SHP77 treated with DMSO at 0.1 percent for 48 hours (cell line): ENCODE measurements around the gene XNDC1N.
A peak's percentile ranks its signal among the peaks of the same experiment; 100 is the strongest.

Source experiments
- DNase-seq: peaks from one replicate; lab custom pipeline; 2025; lab: John Stamatoyannopoulos, UW

The XNDC1N gene, protein sequence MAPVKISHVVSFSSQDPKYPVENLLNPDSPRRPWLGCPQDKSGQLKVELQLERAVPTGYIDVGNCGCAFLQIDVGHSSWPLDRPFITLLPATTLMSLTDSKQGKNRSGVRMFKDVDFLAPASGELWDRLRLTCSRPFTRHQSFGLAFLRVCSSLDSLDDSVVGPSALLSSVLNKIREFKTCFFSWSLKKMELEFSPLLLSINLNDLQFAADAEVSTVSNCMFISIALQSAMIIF

DNA sequence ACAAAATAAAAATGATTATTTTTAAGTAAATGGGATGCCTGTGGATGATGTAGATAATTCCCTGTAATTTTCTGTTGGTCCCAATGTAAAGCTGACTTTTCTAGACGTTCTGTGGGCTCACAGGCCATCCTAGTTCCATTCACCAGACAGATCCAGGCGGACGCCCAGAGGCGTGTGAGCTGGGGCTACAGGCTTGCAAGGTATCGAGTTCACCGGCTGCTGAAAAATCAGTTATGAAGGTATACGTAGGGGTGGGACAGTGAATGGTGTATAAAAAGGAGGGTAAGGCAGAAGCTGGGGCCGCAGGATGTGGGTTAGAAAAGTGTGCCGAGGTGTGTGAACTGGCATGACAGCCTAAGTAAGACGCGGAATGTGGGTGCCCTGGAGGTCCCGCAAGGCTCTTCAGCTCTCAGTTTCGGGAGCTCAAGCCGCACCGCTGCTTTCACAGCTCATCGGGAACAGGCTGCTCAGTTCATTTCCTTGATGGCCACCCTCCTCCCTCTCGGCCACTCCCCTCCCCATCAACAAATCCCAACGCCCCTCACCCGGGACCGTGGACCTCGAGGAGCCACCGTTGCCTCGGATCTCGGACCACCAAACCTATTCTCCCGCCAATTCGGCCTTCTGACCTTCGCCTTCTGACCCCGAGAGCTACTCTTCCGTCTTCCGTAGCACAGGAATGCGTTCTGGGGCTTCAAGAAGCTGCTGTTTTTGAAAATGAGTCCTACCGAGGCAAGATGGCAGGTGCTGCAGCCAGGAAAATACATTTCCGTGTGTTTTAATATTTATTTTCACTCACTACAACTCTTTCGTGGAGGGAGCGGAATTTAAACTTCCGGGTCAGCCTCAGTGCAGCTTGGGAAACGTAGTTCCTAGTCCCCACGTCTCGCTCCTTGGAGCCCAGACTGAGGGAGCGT, at the start of gene XNDC1N:
TSS of gene XNDC1N (minus strand) at position 775 of the 917 bp plus-strand sequence. CDS start 5,241 bp downstream, outside the sequence.
- peak; percentile 98 for DNase-seq

DNA sequence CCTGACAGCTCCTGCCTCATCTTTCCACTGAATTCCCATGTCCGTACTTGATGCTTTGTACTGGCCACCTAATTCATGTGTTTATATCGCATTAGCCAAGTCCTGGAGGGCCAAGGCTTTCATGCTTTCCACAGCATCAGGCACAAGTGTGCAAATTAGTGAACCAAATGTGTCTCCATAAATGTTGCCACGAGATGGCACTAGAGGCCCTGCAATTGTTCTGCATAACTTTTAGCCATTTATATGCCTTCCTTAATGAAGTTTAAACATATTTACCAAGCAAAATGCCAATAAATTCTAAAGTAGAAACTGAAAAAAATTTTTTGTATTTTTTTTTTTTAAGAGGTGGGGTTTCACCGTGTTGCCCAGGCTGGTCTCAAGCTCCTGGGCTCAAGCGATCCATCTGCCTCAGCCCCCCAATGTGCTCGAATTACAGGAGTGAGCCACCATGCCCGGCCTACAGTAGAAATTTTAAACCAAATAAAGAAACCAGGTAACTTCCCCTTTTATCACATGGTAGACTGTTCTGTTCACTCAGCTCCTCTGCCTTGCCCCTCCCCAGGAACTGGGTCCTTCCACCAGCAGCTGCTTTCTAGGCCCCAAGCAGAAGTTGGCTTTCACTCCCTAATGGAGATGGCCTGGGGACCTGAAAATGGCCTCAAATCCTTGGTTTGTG, 49.5 kb upstream of the XNDC1N start:
- no peak for DNase-seq

DNA sequence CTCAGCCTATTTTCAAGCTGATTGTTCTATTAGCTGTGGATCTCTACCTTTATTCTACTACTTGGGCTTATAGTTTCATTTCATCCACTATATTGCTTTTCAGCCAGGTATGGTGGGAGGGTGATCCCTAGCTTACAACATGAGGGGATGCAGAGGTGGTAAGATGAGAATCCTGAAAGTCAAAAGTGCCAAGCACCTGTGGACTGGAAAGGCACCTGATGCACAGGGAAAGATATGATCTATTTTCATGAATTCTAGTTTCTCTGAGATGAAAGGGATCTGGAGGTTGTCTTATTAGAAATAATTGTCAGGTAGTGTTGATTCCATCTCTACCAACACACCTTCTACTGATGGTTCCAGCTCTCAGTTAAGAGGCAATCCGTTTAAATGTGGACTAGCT, 48.7 kb upstream of the XNDC1N start:
- no peak for DNase-seq

DNA sequence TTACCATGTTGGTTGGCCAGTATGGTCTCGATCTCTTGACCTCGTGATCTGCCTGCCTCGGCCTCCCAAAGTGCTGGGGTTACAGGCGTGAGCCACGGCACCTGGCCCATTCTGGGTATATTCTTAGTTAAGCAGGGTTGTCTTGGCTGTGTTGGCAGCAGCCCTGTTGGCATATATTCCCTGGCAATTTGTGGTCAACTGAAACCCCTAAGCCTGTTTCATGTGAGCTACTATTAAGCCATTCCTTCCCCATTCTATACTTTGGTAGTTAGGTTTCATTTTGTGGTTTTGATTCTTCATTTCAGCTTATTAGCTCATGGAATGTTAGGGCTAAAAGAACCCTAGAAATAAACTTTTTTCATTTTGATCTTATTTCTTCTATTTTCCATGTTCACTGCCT, 48.2 kb upstream of the XNDC1N start:
- DNase-seq: no peak

DNA sequence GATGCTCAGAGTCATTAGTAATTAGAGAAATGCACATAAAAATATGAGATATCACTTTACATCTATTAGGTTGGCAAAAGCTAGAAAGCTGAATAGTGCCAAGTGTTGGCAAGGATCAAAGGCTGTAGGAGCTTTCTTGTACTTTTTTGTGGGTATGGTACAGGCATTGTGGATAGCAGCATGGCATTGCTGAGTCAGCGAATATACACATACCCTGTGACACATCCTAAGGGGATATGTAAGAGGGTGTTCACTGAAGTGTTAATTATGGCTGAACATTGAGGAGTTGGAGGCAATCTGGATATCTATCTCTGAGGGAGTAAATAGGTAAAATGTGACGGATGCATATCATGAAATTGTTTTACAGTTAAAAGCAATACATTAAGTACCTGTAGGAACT, 43.3 kb upstream of the XNDC1N start:
- no peak for DNase-seq

DNA sequence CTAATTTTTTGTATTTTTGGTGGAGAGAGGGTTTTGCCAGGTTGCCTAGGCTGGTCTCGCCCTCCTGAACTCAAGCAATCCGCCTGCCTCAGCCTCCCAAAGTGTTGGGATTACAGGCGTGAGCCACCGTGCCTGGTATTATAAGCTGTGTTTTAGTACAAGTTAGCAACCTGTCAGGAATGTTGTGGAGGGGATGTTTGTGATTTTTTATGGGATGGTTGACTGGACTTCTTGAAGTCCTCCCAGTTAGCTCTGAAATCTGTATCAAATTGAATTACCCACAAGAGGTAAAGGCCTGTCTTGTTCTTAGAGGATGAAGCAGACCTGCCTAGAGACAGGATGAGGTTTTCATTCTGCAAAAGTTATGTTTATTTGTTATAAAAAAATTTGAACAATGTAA, 36.2 kb upstream of the XNDC1N start:
- no peak for DNase-seq

DNA sequence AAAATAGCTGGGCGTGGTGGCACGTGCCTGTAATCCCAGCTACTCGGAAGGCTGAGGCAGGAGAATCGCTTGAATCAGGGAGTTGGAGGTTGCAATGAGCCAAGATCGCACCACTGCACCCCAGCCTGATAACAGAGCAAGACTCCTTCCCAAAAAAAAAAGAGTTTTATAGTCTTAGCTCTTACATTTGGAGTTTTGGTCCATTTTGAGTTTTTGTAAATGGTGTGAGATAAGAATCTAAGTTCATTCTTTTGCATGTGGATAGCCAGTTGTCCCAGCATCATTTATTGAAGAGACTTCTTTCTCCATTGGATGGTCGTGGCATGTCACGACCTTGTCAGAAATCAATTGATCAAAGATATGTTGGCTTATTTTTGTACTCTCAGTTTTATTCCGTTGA, 35.1 kb upstream of the XNDC1N start:
- no peak for DNase-seq

DNA sequence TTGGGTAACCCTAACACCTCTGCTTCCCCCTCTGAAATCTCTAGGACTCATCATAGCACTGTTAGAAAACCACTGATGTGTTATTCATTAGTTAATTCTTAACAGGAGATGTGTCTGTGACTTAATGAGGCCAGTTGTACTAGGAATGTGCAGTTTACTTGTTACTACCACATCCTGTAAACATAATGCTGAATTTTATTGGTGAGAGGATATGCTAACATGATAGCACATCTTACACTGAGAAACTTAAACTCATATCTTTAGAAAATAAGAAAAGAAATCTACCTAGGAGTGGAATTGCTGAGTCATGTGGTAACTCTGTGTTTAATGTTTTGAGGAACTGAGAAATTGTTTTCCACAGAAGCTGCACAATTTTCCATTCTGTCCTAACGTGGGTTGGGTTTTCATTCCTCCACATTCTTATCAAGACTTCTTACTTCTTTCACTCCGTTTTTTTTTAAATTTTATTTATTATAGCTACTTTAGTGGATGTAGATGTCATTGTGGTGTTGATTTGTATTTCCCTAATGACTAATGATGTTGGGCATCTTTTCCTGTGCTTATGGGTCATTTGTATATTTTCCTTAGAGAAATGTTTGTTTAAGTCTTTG, 34.1 kb upstream of the XNDC1N start:
- no peak for DNase-seq

DNA sequence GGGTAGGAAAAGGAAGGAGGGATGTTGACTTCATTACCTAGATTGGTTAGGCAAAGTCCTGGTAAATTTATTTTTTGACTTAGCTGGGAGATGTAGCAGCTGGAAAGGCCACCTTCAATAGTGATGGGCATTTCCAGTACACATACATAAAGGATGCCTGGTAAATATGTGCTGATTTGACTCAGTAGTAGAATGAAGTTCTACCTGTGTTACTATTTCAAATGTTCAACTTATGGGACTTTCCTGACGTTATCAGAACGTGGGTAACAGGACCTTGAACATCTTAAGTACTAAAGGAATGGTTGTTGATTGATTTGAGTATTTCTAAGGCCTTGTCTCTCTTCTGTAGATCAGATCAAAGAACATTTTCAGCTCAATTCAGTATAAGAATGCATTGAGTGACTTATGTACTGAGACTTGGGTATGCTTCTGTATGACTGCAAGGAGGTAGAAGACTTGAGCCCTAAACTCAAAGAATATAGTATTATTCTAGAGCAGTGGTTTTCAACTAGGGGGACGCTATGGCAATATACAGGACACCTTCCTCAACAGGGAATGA, 27.6 kb upstream of the XNDC1N start:
- DNase-seq: no peak

DNA sequence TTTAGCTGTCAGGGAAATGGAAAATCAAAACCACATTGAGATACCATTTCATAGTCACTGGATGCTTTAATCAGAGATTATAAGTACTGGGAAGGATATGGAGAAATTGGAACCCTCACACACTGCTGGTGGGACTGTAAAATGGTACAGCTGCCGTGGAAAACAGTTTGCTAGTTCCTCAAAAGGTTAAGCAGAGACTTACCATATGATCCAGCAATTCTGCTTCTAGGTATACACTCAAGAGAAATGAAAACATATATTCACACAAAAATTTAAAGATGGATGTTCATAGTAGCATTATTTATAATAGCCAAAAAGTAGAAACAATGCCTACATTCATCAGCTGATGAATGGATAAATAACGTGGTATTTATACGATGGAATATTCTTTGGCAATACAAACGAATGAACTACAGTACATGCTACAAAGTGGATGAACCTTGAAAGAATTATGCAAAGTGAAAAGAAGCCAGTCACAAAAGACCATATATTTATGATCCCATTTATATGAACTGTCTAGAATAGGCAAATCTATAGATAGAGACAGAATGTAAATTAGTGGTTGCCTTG, 23.4 kb upstream of the XNDC1N start:
- no peak for DNase-seq

DNA sequence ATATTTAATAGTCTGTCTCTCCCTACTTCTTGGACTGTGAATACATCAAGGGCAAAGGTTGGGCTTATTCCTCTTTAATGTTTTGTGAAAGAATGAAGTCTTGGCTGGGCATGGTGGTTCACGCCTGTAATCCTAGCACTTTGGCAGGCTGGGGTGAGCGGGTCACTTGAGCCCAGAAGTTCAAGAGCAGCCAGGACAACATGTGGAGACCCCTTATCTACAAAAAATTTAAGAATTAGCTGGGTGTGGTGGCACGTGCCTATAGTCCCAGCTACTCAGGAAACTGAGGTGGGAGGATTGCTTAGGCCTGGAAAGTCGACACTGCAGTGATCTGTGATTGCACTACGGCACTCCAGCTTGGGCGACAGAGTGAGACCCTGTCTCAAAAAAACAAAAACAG, 20.6 kb upstream of the XNDC1N start:
- DNase-seq: no peak

DNA sequence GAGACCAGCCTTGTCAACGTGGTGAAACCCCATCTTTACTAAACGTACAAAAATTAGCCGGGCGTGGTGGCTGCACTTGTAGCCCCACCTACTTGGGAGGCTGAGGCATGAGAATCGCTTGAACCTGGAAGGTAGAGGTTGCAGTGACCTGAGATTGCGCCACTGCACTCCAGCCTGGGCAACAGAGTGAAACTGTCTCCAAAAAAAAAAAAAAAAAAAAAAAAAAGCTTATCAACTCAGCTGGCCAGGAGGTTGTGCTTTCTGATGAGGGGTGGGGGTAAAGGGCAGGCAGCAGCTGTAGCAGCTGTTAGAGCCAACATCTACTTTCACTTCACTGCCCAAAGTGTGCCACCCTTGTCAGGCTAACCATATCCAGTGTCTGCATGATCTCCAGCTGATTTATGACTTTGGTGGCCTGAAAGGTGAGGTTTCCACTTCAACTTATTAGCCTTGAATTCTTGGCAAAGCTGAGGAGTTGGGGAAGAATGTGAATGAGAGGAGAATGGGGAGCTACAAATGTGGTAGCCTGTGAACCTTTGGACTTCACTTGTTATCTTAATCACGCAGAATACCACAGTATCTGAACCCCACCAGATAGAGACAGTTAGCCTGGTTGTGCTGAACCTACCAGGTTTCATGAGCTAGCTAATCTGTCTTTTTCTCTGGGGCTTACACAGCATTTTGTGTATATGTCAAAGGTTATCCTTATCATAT, 20.1 kb upstream of the XNDC1N start:
- DNase-seq: no peak

DNA sequence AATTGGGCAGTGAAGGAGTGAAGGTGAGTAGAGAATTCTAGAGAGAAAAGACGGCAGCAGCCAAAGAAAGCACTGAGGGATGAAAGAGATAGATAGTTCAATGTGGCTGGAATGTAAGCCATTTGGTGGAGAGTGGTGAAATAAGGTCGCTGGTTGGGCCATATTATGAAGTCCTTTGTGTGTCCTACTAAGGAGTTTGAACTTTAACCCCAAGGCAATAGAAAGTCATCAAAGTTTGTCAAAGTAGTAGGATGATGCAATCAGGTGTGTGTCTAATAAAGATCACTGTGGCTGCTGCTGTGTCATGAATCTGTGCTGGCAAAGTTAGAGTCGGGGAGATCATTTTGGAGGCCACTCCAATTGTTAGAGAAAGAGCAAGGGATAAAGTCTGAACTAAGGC, 19.1 kb upstream of the XNDC1N start:
- no peak for DNase-seq

DNA sequence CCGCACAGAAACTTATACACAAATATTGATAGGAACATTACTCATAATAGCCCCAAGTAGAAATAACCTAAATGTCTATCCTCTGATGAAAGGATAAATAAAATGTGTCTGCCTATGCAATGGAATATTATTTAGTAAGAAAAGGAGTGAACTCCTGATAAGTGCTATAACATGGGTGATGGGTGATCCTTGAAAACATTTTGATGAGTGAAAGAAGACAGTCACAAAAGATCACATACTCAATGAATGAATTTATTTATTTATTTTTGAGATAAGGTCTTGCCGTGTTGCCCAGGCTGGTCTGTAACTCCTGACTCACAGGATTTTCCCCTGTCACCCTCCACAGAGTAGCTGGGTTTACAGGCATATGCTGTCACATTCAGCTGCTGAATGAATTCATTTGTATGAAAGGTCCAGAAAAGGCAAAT, 17.8 kb upstream of the XNDC1N start:
- DNase-seq: no peak

DNA sequence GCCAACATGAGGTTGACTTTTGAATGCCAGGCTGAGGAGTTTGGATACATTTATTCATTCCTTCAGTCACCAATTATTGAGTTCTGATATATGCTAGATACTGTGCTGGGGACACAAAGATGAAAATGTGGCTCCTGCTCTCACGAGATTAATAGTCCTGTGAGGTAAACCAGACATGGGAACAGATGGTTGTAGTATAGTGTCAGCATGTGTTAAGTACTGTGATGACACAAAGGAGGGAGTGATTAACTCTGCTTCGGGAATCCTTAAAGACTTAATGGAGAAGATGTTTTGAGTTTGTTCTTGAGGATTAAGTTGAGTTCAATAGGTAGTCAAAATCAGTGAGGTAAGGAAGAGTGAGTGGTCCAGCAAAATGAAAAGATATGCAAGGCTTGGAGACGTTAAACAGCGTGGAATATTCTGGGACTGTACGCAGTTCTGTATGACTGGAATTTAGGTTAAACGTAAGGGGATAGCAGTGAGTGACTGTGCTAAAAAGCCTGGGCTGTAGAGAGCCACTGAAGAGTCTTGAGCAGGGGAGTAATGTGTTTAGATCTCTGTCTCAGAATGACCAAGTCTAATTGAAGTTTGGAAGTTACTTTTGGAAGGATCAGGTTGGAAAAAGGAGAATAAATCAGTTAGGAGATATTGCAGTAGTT, 12.3 kb upstream of the XNDC1N start:
- DNase-seq: no peak

DNA sequence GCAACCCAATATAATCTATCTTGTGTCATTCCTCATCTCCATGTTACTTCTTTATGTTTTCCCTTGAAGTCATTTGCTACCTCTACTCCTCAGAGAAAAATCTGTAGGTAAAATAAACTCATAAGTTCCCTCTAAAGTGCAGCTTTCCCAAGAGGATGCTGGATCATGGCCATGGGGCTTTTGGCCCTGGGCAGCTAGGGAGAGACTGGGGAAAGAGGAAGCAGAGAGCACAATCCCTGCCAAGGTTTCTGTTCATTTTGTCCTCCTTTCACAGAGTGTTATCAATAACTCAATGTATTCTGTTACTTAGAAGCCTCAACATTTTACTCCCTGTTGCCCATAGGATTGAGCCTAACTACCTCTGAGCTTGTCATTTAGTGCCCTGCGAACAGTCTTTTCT, 9.4 kb upstream of the XNDC1N start:
- no peak for DNase-seq

DNA sequence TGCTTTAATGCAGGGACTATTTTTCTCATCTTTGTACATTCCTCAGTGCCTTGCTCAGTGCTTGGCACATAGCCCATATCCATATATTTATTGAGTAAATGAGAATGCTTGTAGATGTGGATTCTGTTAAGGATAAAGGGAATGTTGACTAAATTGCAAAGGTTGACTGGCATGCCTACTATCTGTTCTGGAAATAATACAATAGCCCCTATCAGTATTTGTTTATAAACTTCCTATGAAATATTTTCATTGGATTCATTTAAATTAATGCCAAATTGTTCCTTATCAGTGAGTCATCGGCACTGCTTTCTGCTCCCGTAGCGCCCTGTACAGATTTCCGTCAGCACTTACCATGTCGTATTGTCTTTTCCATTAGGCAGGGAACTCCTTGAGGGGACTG, 8.4 kb upstream of the XNDC1N start:
- DNase-seq: no peak

DNA sequence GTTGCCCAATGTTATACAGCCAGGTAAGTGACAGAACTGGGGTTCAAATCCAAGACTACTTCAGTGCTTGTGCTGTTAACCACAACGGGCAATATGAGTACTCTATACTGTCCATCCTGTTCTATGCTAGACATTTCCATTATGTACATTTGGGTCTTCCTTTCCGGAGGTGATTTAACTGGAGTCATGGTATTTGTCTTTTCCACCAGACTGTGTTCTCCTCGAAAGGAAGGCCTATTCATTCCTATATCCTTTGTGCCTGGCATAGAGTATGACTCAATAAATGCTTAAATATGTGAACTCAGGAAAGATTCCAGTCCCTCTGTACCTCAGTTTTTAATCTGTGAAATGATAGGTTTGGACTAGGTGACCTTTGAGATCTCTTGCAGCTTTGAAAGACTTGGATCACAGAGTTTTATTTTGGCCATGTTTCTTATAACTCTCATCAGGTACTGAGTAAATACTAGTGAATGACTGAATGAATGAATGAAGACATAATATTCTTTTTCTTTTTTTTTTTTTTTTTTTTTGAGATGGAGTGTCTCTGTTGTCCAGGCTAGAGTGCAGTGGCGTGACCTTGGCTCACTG, 7.0 kb upstream of the XNDC1N start:
- DNase-seq: no peak

DNA sequence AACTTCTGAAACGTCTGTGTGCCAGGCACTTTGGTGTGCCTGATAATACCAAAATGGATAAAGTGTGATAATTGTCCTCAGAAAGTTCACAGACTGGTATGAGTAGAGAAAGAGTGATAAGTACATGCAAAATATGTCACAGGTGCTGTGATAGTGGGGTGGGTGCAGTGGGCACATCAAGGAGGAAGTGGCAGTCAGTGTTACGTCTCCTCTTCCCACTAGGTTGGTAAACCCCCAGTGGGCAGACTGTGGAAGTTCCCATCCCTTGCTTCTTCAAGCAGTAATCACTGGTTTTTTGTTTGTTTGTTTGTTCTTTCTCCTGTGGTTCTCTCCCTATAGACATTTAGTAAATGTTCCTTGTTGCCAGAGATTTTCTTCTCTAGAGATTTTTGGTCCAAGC, 5.8 kb upstream of the XNDC1N start:
- DNase-seq: no peak
